ENCODE results near the gene TTC13. TPM values are rescaled to one million over a fixed set of nuclear protein-coding genes. Genes with fewer than 3 reads are reported as not detected.

TTC13 gene
- total and polyA plus RNA-seq, 2 of the 4 experiments (the other 2 are of a cell fraction), result 6.1 to 9.1 TPM

- Histone ChIP-seq H3K27ac (ENCODE audit: insufficient read depth, low read length) (no peak overlapping the region), H2AFZ (replicated peaks; ENCODE audit: low read length, poor library complexity) (no peak overlapping the region), H3K4me1 (ENCODE audit: control insufficient read depth, insufficient read depth, low read length) (no peaks in the 10 kb centered on the region), H3K14ac (replicated peaks; ENCODE audit: low read depth, low read length) (no peak overlapping the region), H2BK5ac (ENCODE audit: low read depth, low read length, poor library complexity, severe bottlenecking) (no peak overlapping the region), H2BK15ac (ENCODE audit: low read depth, low read length) (no peak overlapping the region), H2AK5ac (ENCODE audit: low read depth, low read length) (no peak overlapping the region), H2BK20ac (ENCODE audit: low read depth, low read length) (no peak overlapping the region), H3K23ac (ENCODE audit: low read depth, low read length) (no peak overlapping the region), H2AK9ac (replicated peaks; ENCODE audit: low read depth, low read length, poor library complexity) (no peak overlapping the region), H3K36me3 (ENCODE audit: control insufficient read depth, insufficient read depth, low read length) (no peaks in the 10 kb centered on the region), H3K18ac (ENCODE audit: low read depth, low read length) (no peak overlapping the region), H3K9me1 (ENCODE audit: insufficient read depth, low read length) (no peaks in the 10 kb centered on the region), H3K56ac (ENCODE audit: extremely low read depth, insufficient read depth, low read length) (no peak overlapping the region), H2BK120ac (ENCODE audit: low read depth, low read length) (no peak overlapping the region), H4K20me1 (ENCODE audit: insufficient read depth, low read length) (no peaks in the 10 kb centered on the region), H4K91ac (ENCODE audit: insufficient read depth, low read depth, low read length) (no peak overlapping the region), H4K8ac (ENCODE audit: low read depth in 2 of 2, low read length in 2 of 2) (no peak overlapping the region), H4K5ac (ENCODE audit: low read depth, low read length) (no peak overlapping the region), H3K9me3 (ENCODE audit: control insufficient read depth, insufficient read depth, low read length) (no peaks in the 10 kb centered on the region), H3K9ac (ENCODE audit: low read depth, low read length) (no peak overlapping the region), H3K4me2 (ENCODE audit: low read depth, low read length) (no peak overlapping the region), H3K79me1 (ENCODE audit: low read depth in 1 of 2, low read length in 2 of 2) (no peaks in the 10 kb centered on the region), H3K4ac (ENCODE audit: low read depth, low read length) (no peak overlapping the region), H3K27me3 (ENCODE audit: control insufficient read depth, insufficient read depth, low read length) (no peaks in the 10 kb centered on the region), H3K4me3 (ENCODE audit: insufficient read depth, low read depth, low read length) (no peak overlapping the region)
- dilution Hi-C loops (cut with HindIII; ENCODE audit: low sequenced_read_pairs, unreplicated experiment), result no loop called here
- ATAC-seq (ENCODE audit: low read depth) (no peak), DNase-seq (no peak)
- CTCF ChIA-PET, result interaction anchor here (1.2 kb wide), 1 partner anchor 10 kb away, joined by 6 read pairs; no protein-coding TSS in a partner anchor
- in situ Hi-C loops (cut with MboI; ENCODE audit: low sequenced_read_pairs), result no loop called here
- POLR2A ChIA-PET (ENCODE audit: unreplicated experiment), result no interaction called here
- TF ChIP-seq CHD1 (IDR thresholded peaks at IDR 0.05; ENCODE audit: low read depth, low read length) (no peak), POLR2A (IDR thresholded peaks at IDR 0.05; ENCODE audit: low read depth, low read length) (no peak), CTCF (conservative IDR thresholded peaks at IDR 0.05; ENCODE audit: low read depth, low read length) (no peak), USF2 (IDR thresholded peaks at IDR 0.05; ENCODE audit: low read depth, low read length) (no peak), ELK1 (IDR thresholded peaks at IDR 0.05; ENCODE audit: borderline replicate concordance, low read depth, low read length) (no peak), FOS (IDR thresholded peaks at IDR 0.05; ENCODE audit: low read depth, low read length) (no peak), BHLHE40 (IDR thresholded peaks at IDR 0.05; ENCODE audit: low read depth, low read length) (no peak), RFX5 (IDR thresholded peaks at IDR 0.05; ENCODE audit: low read depth, low read length) (no peak), MAFK (IDR thresholded peaks at IDR 0.05; ENCODE audit: low read depth, low read length) (no peak), MXI1 (IDR thresholded peaks at IDR 0.05; ENCODE audit: borderline replicate concordance, low read depth, low read length) (no peak), MAZ (IDR thresholded peaks at IDR 0.05; ENCODE audit: borderline replicate concordance, low read depth, low read length) (no peak), RCOR1 (IDR thresholded peaks at IDR 0.05; ENCODE audit: insufficient replicate concordance, low read length) (no peak), RAD21 (IDR thresholded peaks at IDR 0.05; ENCODE audit: low read length) (no peak), SMC3 (IDR thresholded peaks at IDR 0.05; ENCODE audit: low read depth, low read length) (no peak), CEBPB (IDR thresholded peaks at IDR 0.05; ENCODE audit: low read depth, low read length) (no peak), NFE2L2 (IDR thresholded peaks at IDR 0.05; ENCODE audit: low read depth, low read length) (no peak)
- WGBS, 2 experiments (ENCODE audit: extremely low coverage in 2 of 2, insufficient read length in 1 of 2), result 78% methylated on average over 1 of the region's 4 CpGs; no CpG with 5 or more reads in 1 of the 2 experiments
- BruUV-seq (replicated peaks), result no TSS peak
- intact Hi-C loops (cut with micrococcal nuclease), result no loop called here
Observed at GRCh38 chr1:230957580-230957989, 21.1 kb downstream of the TTC13 start.
